BE2C (cell line): ENCODE results near the gene WBP2.

Experiments
- DNase-seq: peaks from one replicate; pipeline ENCODE4 v3.0.0-alpha.2; 2020
- H3K27me3 ChIP-seq: fragments of 250-450 bp; sonication (Bioruptor Pico); 2 replicates; pipeline ENCODE4 v1.5.1; 2020; ENCODE audit warnings: mild to moderate bottlenecking
- H3K36me3 ChIP-seq: fragments of 250-450 bp; sonication (Bioruptor Pico); 2 replicates; pipeline ENCODE4 v1.5.1; 2020; ENCODE audit warnings: mild to moderate bottlenecking
- H3K4me1 ChIP-seq: fragments of 250-450 bp; sonication (Bioruptor Pico); 2 replicates; pipeline ENCODE4 v1.5.1; 2020
- H3K4me3 ChIP-seq: 2 replicates; pipeline ENCODE4 v1.5.1; 2011; ENCODE audit warnings: low read depth, low read length
- H3K9me3 ChIP-seq: fragments of 250-450 bp; sonication (Bioruptor Pico); 2 replicates; pipeline ENCODE4 v1.5.1; 2020
- CTCF ChIP-seq: IDR thresholded peaks from 2 replicates; pipeline ENCODE4 v1.5.1; 2012; ENCODE audit warnings: mild to moderate bottlenecking, low read depth, low read length

Gene WBP2

GRCh38 chr17:75815399-75815798 lies 39.7 kb downstream of the WBP2 start:
- H3K4me1 ChIP-seq, result peaks cover 13% of the 10 kb centered on the region
- H3K9me3 ChIP-seq, result no peaks in the 10 kb centered on the region
- H3K27me3 ChIP-seq, result no peaks in the 10 kb centered on the region
- no peak overlapping the region for H3K4me3 ChIP-seq
- no peak for DNase-seq
- H3K36me3 ChIP-seq, result peaks cover 93% of the 10 kb centered on the region
- TF ChIP-seq CTCF, result no peak

- Histone ChIP-seq H3K27me3 (no peaks in the 10 kb centered on the region), H3K4me1 (peaks cover 18% of the 10 kb centered on the region), H3K4me3 (no peak overlapping the region), H3K36me3 (peaks cover 94% of the 10 kb centered on the region), H3K9me3 (no peaks in the 10 kb centered on the region)
- TF ChIP-seq CTCF, result no peak
- peak; percentile 72 for DNase-seq
Observed at GRCh38 chr17:75814900-75815373, 40.2 kb downstream of the WBP2 start.

- Histone ChIP-seq H3K36me3 (peaks cover 86% of the 10 kb centered on the region), H3K27me3 (no peaks in the 10 kb centered on the region), H3K4me3 (no peak overlapping the region), H3K4me1 (peaks cover 25% of the 10 kb centered on the region), H3K9me3 (no peaks in the 10 kb centered on the region)
- no peak for DNase-seq
- TF ChIP-seq CTCF, result no peak
Observed at GRCh38 chr17:75814021-75814395, 41.1 kb downstream of the WBP2 start.

- peaks cover 79% of the 10 kb centered on the region for H3K36me3 ChIP-seq
- no peak for DNase-seq
- TF ChIP-seq CTCF, result no peak
Observed at GRCh38 chr17:75813081-75814020, 41.8 kb downstream of the WBP2 start.

GRCh38 chr17:75812096-75813013 lies 42.8 kb downstream of the WBP2 start:
- no peaks in the 10 kb centered on the region for H3K27me3 ChIP-seq
- H3K36me3 ChIP-seq, result peaks cover 69% of the 10 kb centered on the region
- TF ChIP-seq CTCF, result no peak
- H3K4me3 ChIP-seq, result no peak overlapping the region
- no peak for DNase-seq
- H3K9me3 ChIP-seq, result no peaks in the 10 kb centered on the region
- H3K4me1 ChIP-seq, result peaks cover 36% of the 10 kb centered on the region

More at GRCh38 chr17:75813081-75814020, 41.8 kb downstream of the WBP2 start:
- Histone ChIP-seq H3K4me3 (no peak overlapping the region), H3K27me3 (no peaks in the 10 kb centered on the region), H3K4me1 (peaks cover 29% of the 10 kb centered on the region), H3K9me3 (no peaks in the 10 kb centered on the region)
